GM06990 (cell line): ENCODE measurements around the gene CAVIN1.
"Not testable (repeated sequence)": the region's sequence is repeated elsewhere in the genome, so short reads cannot be mapped to it uniquely, and the experiment has no call there.

ENCODE experiments used
- DNase-seq: peaks from one replicate; pipeline ENCODE4 v3.0.0-alpha.2; 2011; ENCODE audit not compliant: insufficient read length; ENCODE audit errors: extremely low read depth
- H3K27me3 ChIP-seq: replicated peaks from 2 replicates; pipeline ENCODE4 v1.6.0; 2011; ENCODE audit warnings: low read length; ENCODE audit not compliant: control insufficient read depth, insufficient read depth
- H3K36me3 ChIP-seq: 2 replicates; pipeline ENCODE4 v1.5.1; 2011; ENCODE audit warnings: low read length; ENCODE audit not compliant: control insufficient read depth, insufficient read depth
- H3K4me3 ChIP-seq: replicated peaks from 2 replicates; pipeline ENCODE4 v1.5.1; 2011; ENCODE audit warnings: low read depth, mild to moderate bottlenecking, control low read depth, low read length
- TF ChIP-seq, protein P1 (sequence below): IDR thresholded peaks from 2 replicates; pipeline ENCODE4 v1.5.1; 2011; ENCODE audit warnings: low read length, control low read depth, mild to moderate bottlenecking, inconsistent platforms; ENCODE audit not compliant: insufficient read depth, poor library complexity, severe bottlenecking

Gene CAVIN1

DNA sequence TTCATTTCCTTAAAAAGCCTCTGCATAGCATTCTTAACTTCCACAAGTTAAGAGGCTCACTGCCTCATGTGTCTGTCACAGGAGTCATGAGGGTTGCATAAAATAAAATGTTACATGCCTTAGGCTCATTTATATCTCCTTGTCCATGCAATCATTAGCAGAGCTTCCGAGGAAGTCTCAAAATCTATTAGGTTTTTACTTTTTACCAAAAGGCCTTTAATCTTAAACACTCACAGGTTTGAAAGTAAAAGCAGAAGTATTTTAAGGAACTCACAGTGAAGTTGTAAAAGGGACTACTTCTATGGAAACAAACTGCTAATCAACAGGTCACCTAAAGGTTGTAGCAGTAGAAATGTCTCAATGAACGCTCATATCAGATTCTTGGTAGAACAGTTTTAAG, 30.4 kb upstream of the CAVIN1 start:
- TF ChIP-seq, protein P1, sequence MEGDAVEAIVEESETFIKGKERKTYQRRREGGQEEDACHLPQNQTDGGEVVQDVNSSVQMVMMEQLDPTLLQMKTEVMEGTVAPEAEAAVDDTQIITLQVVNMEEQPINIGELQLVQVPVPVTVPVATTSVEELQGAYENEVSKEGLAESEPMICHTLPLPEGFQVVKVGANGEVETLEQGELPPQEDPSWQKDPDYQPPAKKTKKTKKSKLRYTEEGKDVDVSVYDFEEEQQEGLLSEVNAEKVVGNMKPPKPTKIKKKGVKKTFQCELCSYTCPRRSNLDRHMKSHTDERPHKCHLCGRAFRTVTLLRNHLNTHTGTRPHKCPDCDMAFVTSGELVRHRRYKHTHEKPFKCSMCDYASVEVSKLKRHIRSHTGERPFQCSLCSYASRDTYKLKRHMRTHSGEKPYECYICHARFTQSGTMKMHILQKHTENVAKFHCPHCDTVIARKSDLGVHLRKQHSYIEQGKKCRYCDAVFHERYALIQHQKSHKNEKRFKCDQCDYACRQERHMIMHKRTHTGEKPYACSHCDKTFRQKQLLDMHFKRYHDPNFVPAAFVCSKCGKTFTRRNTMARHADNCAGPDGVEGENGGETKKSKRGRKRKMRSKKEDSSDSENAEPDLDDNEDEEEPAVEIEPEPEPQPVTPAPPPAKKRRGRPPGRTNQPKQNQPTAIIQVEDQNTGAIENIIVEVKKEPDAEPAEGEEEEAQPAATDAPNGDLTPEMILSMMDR = no peak
- H3K36me3 ChIP-seq = no peaks in the 10 kb centered on the region
- H3K4me3 ChIP-seq = no peak overlapping the region
- no peaks in the 10 kb centered on the region for H3K27me3 ChIP-seq
- DNase-seq = peak; percentile 15

DNA sequence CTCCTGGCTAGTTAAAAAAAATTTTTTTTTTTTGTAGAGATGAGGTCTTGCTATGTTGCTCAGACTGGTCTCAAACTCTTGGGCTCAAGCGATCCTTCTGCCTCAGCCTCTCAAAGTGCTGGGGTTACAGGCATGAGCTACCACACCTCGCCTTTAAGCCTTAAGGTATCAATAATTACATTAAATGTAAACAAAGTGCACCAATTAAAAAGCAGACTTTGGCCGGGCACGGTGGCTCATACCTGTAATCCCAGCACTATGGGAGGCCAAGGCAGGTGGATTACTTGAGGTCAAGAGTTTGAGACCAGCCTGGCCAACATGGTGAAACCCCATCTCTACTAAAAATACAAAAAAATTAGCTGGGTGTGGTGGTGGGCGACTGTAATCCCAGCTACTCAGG, 28.2 kb upstream of the CAVIN1 start:
- DNase-seq, H3K36me3 ChIP-seq, H3K27me3 ChIP-seq, H3K4me3 ChIP-seq: not testable (repeated sequence)

- not testable (repeated sequence) for DNase-seq, H3K27me3 ChIP-seq, H3K36me3 ChIP-seq, H3K4me3 ChIP-seq
Measured at GRCh38 chr17:42449838-42450237, 26.8 kb upstream of the CAVIN1 start.

- DNase-seq, H3K36me3 ChIP-seq, H3K27me3 ChIP-seq, H3K4me3 ChIP-seq: not testable (repeated sequence)
Measured at GRCh38 chr17:42449176-42449575, 26.1 kb upstream of the CAVIN1 start.

DNA sequence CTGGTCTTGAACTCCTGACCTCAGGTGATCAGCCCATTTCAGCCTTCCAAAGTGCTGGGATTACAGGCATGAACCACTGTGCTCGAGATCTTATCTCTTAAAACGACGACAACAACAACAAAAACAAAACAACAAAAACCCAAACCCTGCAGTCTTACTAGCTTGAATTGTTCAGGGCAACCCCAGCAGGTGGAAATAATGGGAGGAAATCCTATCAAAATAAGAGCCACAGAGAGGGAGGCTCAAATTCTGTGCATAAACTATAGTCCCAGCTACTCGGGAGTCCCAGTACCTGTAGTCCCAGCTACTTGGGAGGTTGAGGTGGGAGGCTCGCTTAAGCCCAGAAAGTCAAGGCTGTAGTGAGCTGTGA, 19.1 kb upstream of the CAVIN1 start:
- no peak overlapping the region for H3K4me3 ChIP-seq
- no peaks in the 10 kb centered on the region for H3K27me3 ChIP-seq
- no peak for DNase-seq
- H3K36me3 ChIP-seq = no peaks in the 10 kb centered on the region
- TF ChIP-seq, protein P1 = no peak

GRCh38 chr17:42441371-42442195, 18.5 kb upstream of the CAVIN1 start:
- TF ChIP-seq, protein P1 = no peak
- no peak for DNase-seq
- Histone ChIP-seq H3K36me3 (no peaks in the 10 kb centered on the region), H3K27me3 (no peaks in the 10 kb centered on the region), H3K4me3 (no peak overlapping the region)

- Histone ChIP-seq H3K4me3 (no peak overlapping the region), H3K27me3 (no peaks in the 10 kb centered on the region), H3K36me3 (no peaks in the 10 kb centered on the region)
- DNase-seq = no peak
- TF ChIP-seq, protein P1 = peak; percentile 59
Measured at GRCh38 chr17:42438600-42439567, 15.8 kb upstream of the CAVIN1 start.
